K562 (cell line): Measurements from ENCODE around the gene CCDC187. TPM values are rescaled to one million over a fixed set of nuclear protein-coding genes. Genes with fewer than 3 reads are reported as not detected.

Experiments
- ATAC-seq: fragments of 200-7000 bp; cut with Tn5 transposase; 3 replicates; pipeline ENCODE4 v1.9.1; 2020; ENCODE audit warnings: moderate library complexity
- BruUV-seq: library from RNA; stranded (reverse); fragments of 400-500 nt; replicated peaks from 2 replicates; lab custom pipeline; 2021; lab: Mats Ljungman, UMichigan
- CTCF ChIA-PET: fragments of 300-600 bp; formaldehyde crosslinking; extraction: SDS; loops from one replicate; lab custom pipeline; 2021; ENCODE audit warnings: low intra/inter-chr PET ratio; lab: Yijun Ruan, JAX
- POLR2A ChIA-PET: fragments of 300-600, 350-650 bp; sonication (Branson Sonifier 250); formaldehyde crosslinking; extraction: SDS; loops from one replicate; lab custom pipeline; 2021; ENCODE audit warnings: antibody characterized with exemption, inconsistent platforms; lab: Yijun Ruan, JAX
- DNase-seq, 4 experiments: peaks; one replicate each; pipeline versions ENCODE4 v3.0.0 to v3.0.0-alpha.2; 2011 to 2018; ENCODE audit warnings: low spot score in 3 of 4, mixed read lengths in 3 of 4; ENCODE audit errors: extremely low read depth in 1 of 4
- FAIRE-seq: peaks from 2 replicates; lab custom pipeline; 2011; peaks lifted over from hg19 to GRCh38; lab: Jason Lieb, UNC
- H2AFZ ChIP-seq: 2 replicates; pipeline ENCODE4 v1.6.0; 2011; ENCODE audit warnings: low read depth, low read length, control low read depth, inconsistent platforms
- H3K27ac ChIP-seq: fragments of 200-600 bp; 3 replicates; pipeline ENCODE4 v1.8.0; 2011; ENCODE audit warnings: low read depth, mild to moderate bottlenecking, control low read depth, inconsistent platforms, low read length, moderate library complexity, mixed read lengths; ENCODE audit errors: extremely low read depth
- H3K27me3 ChIP-seq, 2 experiments: fragments of 300-600 bp in 1 of 2; 2 replicates in 1 of 2; 3 replicates in 1 of 2; pipeline versions ENCODE4 v1.6.0 to v1.8.0; 2011; ENCODE audit warnings: inconsistent platforms in 2 of 2, low read length in 2 of 2, mild to moderate bottlenecking in 1 of 2, mixed read lengths in 1 of 2, moderate library complexity in 1 of 2; ENCODE audit not compliant: control insufficient read depth in 2 of 2, insufficient read depth in 2 of 2
- H3K36me3 ChIP-seq: fragments of 300-600 bp; 3 replicates; pipeline ENCODE4 v1.8.0; 2011; ENCODE audit warnings: mild to moderate bottlenecking, low read length, inconsistent platforms; ENCODE audit not compliant: control insufficient read depth, insufficient read depth
- H3K4me1 ChIP-seq, 2 experiments: fragments of 200-600 bp in 1 of 2; replicated peaks in 1 of 2; 2 replicates in 1 of 2; 3 replicates in 1 of 2; pipeline versions ENCODE4 v1.5.1 to v1.8.0; 2011; ENCODE audit warnings: inconsistent platforms in 2 of 2, low read length in 2 of 2, mild to moderate bottlenecking in 1 of 2, mixed read lengths in 1 of 2, moderate library complexity in 1 of 2; ENCODE audit not compliant: control insufficient read depth in 2 of 2, insufficient read depth in 2 of 2
- H3K4me2 ChIP-seq: 2 replicates; pipeline ENCODE4 v1.6.1; 2011; ENCODE audit warnings: low read length, control low read depth, inconsistent platforms, mixed read lengths; ENCODE audit not compliant: insufficient read depth
- H3K4me3 ChIP-seq: fragments of 200-600 bp; sonication (generic), shearing (Covaris generic); 2 replicates; pipeline ENCODE4 v1.5.1; 2016; ENCODE audit warnings: control low read depth, inconsistent platforms
- H3K79me2 ChIP-seq: fragments of 200-600 bp; 3 replicates; pipeline ENCODE4 v1.8.0; 2011; ENCODE audit warnings: low read length, inconsistent platforms; ENCODE audit not compliant: control insufficient read depth, insufficient read depth
- H3K9ac ChIP-seq, 2 experiments: 2 replicates each; pipeline versions ENCODE4 v1.6.0 to v1.6.1; 2011; ENCODE audit warnings: low read depth in 2 of 2, low read length in 2 of 2, control low read depth in 1 of 2, inconsistent platforms in 1 of 2, mild to moderate bottlenecking in 1 of 2, mixed read lengths in 1 of 2; ENCODE audit not compliant: insufficient read depth in 1 of 2
- H3K9me1 ChIP-seq: one replicate; pipeline ENCODE4 v1.6.0; 2011; ENCODE audit warnings: inconsistent platforms, mild to moderate bottlenecking, low read length, moderate library complexity; ENCODE audit not compliant: control insufficient read depth, insufficient read depth
- H3K9me3 ChIP-seq: replicated peaks from 2 replicates; pipeline ENCODE4 v1.5.1; 2011; ENCODE audit warnings: low read depth, low read length, inconsistent platforms; ENCODE audit not compliant: control insufficient read depth, insufficient read depth
- H4K20me1 ChIP-seq: replicated peaks from 2 replicates; pipeline ENCODE4 v1.6.1; 2011; ENCODE audit warnings: low read length, inconsistent platforms, mixed read lengths; ENCODE audit not compliant: control insufficient read depth, insufficient read depth
- ARHGAP35 ChIP-seq: fragments of 450-650 bp; IDR thresholded peaks from 2 replicates; pipeline ENCODE4 v1.6.1; 2018; ENCODE audit not compliant: partially characterized antibody
- C11orf30 ChIP-seq: fragments of 450-650 bp; IDR thresholded peaks from 2 replicates; pipeline ENCODE4 v1.6.1; 2016; ENCODE audit warnings: low read depth, mild to moderate bottlenecking
- GABPB1 ChIP-seq: sonication (generic); formaldehyde crosslinking; IDR thresholded peaks from 2 replicates; pipeline ENCODE4 v1.8.0; 2022; ENCODE audit warnings: mild to moderate bottlenecking, missing genetic modification reagents
- GTF2E2 ChIP-seq: fragments of 200-800 bp; sonication (Bioruptor generic); IDR thresholded peaks from 2 replicates; pipeline ENCODE4 v1.6.1; 2016; ENCODE audit warnings: missing genetic modification characterization, missing compliant biosample characterization
- HOXB6 ChIP-seq: fragments of 250-450 bp; sonication (Bioruptor Pico); IDR thresholded peaks from 2 replicates; pipeline ENCODE4 v1.5.1; 2022; ENCODE audit warnings: mild to moderate bottlenecking, borderline replicate concordance
- MAZ ChIP-seq, 2 experiments: fragments of 450-650 bp in 1 of 2; sonication (generic) in 1 of 2; formaldehyde crosslinking; IDR thresholded peaks in 1 of 2; conservative IDR thresholded peaks in 1 of 2; 2 replicates each; pipeline versions ENCODE4 v1.4.0 to v1.5.0; 2020; ENCODE audit warnings: mild to moderate bottlenecking in 1 of 2, missing genetic modification reagents in 1 of 2
- MCM3 ChIP-seq: fragments of 450-650 bp; IDR thresholded peaks from 2 replicates; pipeline ENCODE4 v1.6.1; 2016
- MED1 ChIP-seq: sonication (generic); formaldehyde crosslinking; IDR thresholded peaks from 2 replicates; pipeline ENCODE4 v1.8.1; 2023; ENCODE audit warnings: missing genetic modification reagents, borderline replicate concordance
- MYC ChIP-seq, 2 experiments: fragments of 250-450 bp in 1 of 2; sonication (Bioruptor Pico) in 1 of 2; IDR thresholded peaks; 2 replicates each; pipeline versions ENCODE4 v1.5.1 to v1.6.1; 2012 to 2021; ENCODE audit warnings: low read depth in 2 of 2, borderline replicate concordance in 1 of 2, improper control_type of control experiment in 1 of 2, low read length in 1 of 2, mild to moderate bottlenecking in 1 of 2, moderate library complexity in 1 of 2
- NFATC3 ChIP-seq: fragments of 450-650 bp; IDR thresholded peaks from 2 replicates; pipeline ENCODE4 v1.6.1; 2017; ENCODE audit warnings: mild to moderate bottlenecking
- NFE2L1 ChIP-seq: fragments of 450-650 bp; IDR thresholded peaks from 2 replicates; pipeline ENCODE4 v1.6.1; 2016; ENCODE audit warnings: missing genetic modification characterization, low read depth, mild to moderate bottlenecking, missing compliant biosample characterization, moderate library complexity, borderline replicate concordance
- PHF21A ChIP-seq: fragments of 450-650 bp; IDR thresholded peaks from 2 replicates; pipeline ENCODE4 v1.6.1; 2017; ENCODE audit warnings: low read depth, borderline replicate concordance
- POLR2AphosphoS5 ChIP-seq: IDR thresholded peaks from 2 replicates; pipeline ENCODE4 v1.6.1; 2011; ENCODE audit warnings: mild to moderate bottlenecking, low read depth, low read length, moderate library complexity; ENCODE audit not compliant: control insufficient read depth, insufficient read depth
- SETDB1 ChIP-seq: IDR thresholded peaks from one replicate; pipeline ENCODE4 v1.6.1; 2012; ENCODE audit warnings: low read length, control low read depth, inconsistent platforms
- TBL1XR1 ChIP-seq, 2 experiments: IDR thresholded peaks; 2 replicates each; pipeline ENCODE4 v1.6.1; 2012; ENCODE audit warnings: improper control_type of control experiment in 2 of 2, low read length in 2 of 2, mild to moderate bottlenecking in 1 of 2
- TSC22D4 ChIP-seq: fragments of 450-650 bp; IDR thresholded peaks from 2 replicates; pipeline ENCODE4 v1.6.1; 2016; ENCODE audit warnings: missing genetic modification characterization, missing biosample characterization, control low read depth
- ZNF316 ChIP-seq: fragments of 450-650 bp; IDR thresholded peaks from 2 replicates; pipeline ENCODE4 v1.6.1; 2016
- ZNF445 ChIP-seq: fragments of 250-450 bp; sonication (Bioruptor Pico); IDR thresholded peaks from 2 replicates; pipeline ENCODE4 v1.4.0; 2020; ENCODE audit warnings: low read depth, mild to moderate bottlenecking, moderate library complexity
- ZNF589 ChIP-seq: fragments of 200-800 bp; sonication (Bioruptor generic); IDR thresholded peaks from 2 replicates; pipeline ENCODE4 v1.6.1; 2016; ENCODE audit warnings: low read depth, missing genetic modification characterization, missing compliant biosample characterization
- WGBS: fragments of 100-300 bp; shearing (Covaris generic); methylation state at CpG from one replicate; pipeline ENCODE4 v1.1.6; 2016; ENCODE audit warnings: low coverage, mixed read lengths; ENCODE audit not compliant: insufficient coverage; ENCODE audit errors: missing lambda C conversion rate; 5-methylcytosine and 5-hydroxymethylcytosine counted together
- in situ Hi-C: fragments of 300-500 bp; cut with MboI; formaldehyde crosslinking; loops from 4 replicates; pipeline ENCODE4 v1.15.0; 2018; ENCODE audit warnings: inconsistent platforms, mixed read lengths
- intact Hi-C: fragments of 100-400 bp; cut with micrococcal nuclease; formaldehyde crosslinking; loops from 2 replicates; pipeline ENCODE4 v1.14.2; 2022
- polyA plus RNA-seq, 8 experiments: library from polyadenylated mRNA; depleted of rRNA in 4 of 8; stranded (reverse) in 5 of 8; unstranded in 3 of 8; fragments of >200 nt; fragmentation: Nextera tagmentation in 2 of 8; fragmentation: Illumina TruSeq in 1 of 8; extraction: Ambion mirVana in 2 of 8; extraction: Trizol in 1 of 8; gene quantifications; 2 replicates each; pipeline versions ENCODE4 v1.2.1 to v1.2.3, GENCODE V29; 2011 to 2014; ENCODE audit warnings: inconsistent platforms in 1 of 8, missing spikeins in 1 of 8
- total RNA-seq, 7 experiments: library from RNA; depleted of rRNA in 6 of 7; stranded (reverse); fragments of >200 nt in 6 of 7; fragmentation: Illumina TruSeq in 2 of 7; extraction: Trizol in 2 of 7; gene quantifications; 2 replicates each; pipeline versions ENCODE4 v1.2.1 to v1.2.3, GENCODE V29; 2011 to 2021; ENCODE audit warnings: low replicate concordance in 1 of 7
- TF ChIP-seq, protein P1 (sequence below), 2 experiments: IDR thresholded peaks in 1 of 2; conservative IDR thresholded peaks in 1 of 2; 2 replicates each; pipeline ENCODE4 v1.6.1; 2016; ENCODE audit warnings: low read depth in 2 of 2, mild to moderate bottlenecking in 1 of 2, missing compliant biosample characterization in 1 of 2, missing genetic modification characterization in 1 of 2, moderate library complexity in 1 of 2

The CCDC187 gene
- total and polyA plus RNA-seq, 9 of the 15 experiments (the other 6 are each of a cell fraction or from before 2014, with no cell fraction given) = not detected

DNA sequence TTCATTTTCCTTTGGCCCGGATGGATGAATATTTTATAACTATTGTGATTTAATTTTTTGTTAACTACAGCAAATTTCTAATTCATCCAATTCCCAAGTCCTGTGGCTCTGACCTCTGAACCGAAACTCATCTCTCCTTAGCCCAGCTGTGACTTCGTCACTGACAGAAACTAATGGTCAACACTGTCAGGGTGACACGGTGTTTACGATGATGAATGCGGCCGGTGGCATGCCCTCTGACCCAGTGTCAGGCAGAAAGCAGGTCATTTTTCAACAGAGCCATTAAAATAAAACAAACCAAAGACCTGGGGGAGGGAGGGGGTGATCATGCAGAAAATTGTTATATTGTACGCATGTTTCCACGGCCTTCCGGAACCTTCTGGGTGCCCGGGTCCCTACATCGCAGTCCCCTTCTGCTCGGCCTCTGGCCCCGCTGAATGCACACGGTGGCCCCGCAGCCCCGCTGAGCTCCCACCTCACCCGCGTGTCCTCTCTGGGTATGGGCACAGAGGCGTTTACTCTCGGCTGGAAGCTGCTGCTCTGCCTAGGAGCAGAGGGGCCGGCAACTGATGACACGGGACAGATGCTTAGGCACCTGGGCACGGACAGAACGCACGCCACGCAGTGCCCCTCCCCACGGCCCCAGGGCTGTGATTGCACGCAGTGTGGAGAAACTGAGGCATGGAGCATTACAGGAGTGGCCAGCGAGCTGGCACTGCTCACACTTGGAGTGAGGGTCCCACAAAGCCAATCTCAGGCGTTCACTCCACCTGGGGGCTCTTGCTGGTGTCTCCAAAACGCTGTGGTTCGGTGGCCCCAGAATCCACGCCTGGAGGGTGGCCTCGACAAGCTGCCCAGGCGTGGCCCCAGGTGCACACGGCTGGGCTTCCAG is 8.1 kb downstream of the CCDC187 start:
- Histone ChIP-seq H3K27ac (no peak overlapping the region), H3K9me3 (peaks cover 13% of the 10 kb centered on the region), H3K4me1 (peaks cover 0 to 49% of the 10 kb centered on the region in 2 experiments; a peak in 2 of 5 replicates), H3K4me2 (no peak overlapping the region), H2AFZ (no peak overlapping the region), H3K27me3 (peaks cover 19 to 58% of the 10 kb centered on the region in 2 experiments), H3K9ac (no peak overlapping the region), H4K20me1 (no peaks in the 10 kb centered on the region; the same call in 1 of the 2 replicates), H3K79me2 (no peaks in the 10 kb centered on the region), H3K9me1 (no peaks in the 10 kb centered on the region), H3K36me3 (no peaks in the 10 kb centered on the region), H3K4me3 (no peak overlapping the region)
- intact Hi-C loops = no loop called here
- no TSS peak for BruUV-seq
- ATAC-seq (no peak), DNase-seq (no peak), FAIRE-seq (no peak)
- WGBS = 12% methylated on average over 33 of the region's 37 CpGs
- in situ Hi-C loops = no loop called here
- ChIA-PET POLR2A (no interaction called here), CTCF (no interaction called here)
- TF ChIP-seq ZNF316 (peak; percentile 39; the same call in 1 of the 2 replicates), C11orf30 (no peak), TSC22D4 (tag) (no peak), PHF21A (no peak), MED1 (CRISPR knock-in tag) (no peak), MCM3 (no peak), NFE2L1 (tag) (no peak), ARHGAP35 (no peak), TBL1XR1 (IDR thresholded peaks at IDR 0.05; ENCODE audit: low read length in 2 of 2) (no peak), ZNF589 (CRISPR knock-in tag) (no peak), GTF2E2 (no peak), NFATC3 (no peak), MAZ (CRISPR knock-in tag; conservative IDR thresholded peaks at IDR 0.05 in 1 of 2, IDR thresholded peaks at IDR 0.05 in 1 of 2) (no peak), SETDB1 (no peak), MYC (IDR thresholded peaks at IDR 0.05; ENCODE audit: low read depth, low read length) (no peak), MYC (CRISPR knock-in tag; IDR thresholded peaks at IDR 0.05; ENCODE audit: borderline replicate concordance, low read depth) (no peak), GABPB1 (no peak), POLR2AphosphoS5 (no peak), HOXB6 (CRISPR knock-in tag) (no peak), ZNF445 (CRISPR knock-in tag) (no peak)
- TF ChIP-seq, protein P1, sequence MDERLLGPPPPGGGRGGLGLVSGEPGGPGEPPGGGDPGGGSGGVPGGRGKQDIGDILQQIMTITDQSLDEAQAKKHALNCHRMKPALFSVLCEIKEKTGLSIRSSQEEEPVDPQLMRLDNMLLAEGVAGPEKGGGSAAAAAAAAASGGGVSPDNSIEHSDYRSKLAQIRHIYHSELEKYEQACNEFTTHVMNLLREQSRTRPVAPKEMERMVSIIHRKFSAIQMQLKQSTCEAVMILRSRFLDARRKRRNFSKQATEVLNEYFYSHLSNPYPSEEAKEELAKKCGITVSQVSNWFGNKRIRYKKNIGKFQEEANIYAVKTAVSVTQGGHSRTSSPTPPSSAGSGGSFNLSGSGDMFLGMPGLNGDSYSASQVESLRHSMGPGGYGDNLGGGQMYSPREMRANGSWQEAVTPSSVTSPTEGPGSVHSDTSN (CRISPR knock-in tag; IDR thresholded peaks at IDR 0.05; ENCODE audit: low read depth) = no peak
- TF ChIP-seq, protein P1 (tag; conservative IDR thresholded peaks at IDR 0.05; ENCODE audit: low read depth) = peak; percentile 81
